SK-N-SH (cell line): ENCODE results near the gene PROCR.

Experiments
- EP300 ChIP-seq, 2 experiments: IDR thresholded peaks; 2 replicates each; pipeline versions ENCODE4 v1.4.0 to v1.6.1; 2012; ENCODE audit warnings: borderline replicate concordance in 1 of 2, low read depth in 1 of 2, low read length in 1 of 2
- EZH2phosphoT487 ChIP-seq: fragments of 200-600 bp; sonication (generic); IDR thresholded peaks from 2 replicates; pipeline ENCODE4 v1.6.1; 2017; ENCODE audit warnings: low read depth, mixed run types, mild to moderate bottlenecking, antibody characterized with exemption, moderate library complexity, borderline replicate concordance
- GABPA ChIP-seq: IDR thresholded peaks from 2 replicates; pipeline ENCODE4 v1.4.0; 2012; ENCODE audit warnings: low read depth, mild to moderate bottlenecking
- GATA2 ChIP-seq: sonication (generic); formaldehyde crosslinking; IDR thresholded peaks from 2 replicates; pipeline ENCODE4 v1.5.0; 2020; ENCODE audit warnings: mild to moderate bottlenecking, missing genetic modification reagents
- REST ChIP-seq: IDR thresholded peaks from 2 replicates; pipeline ENCODE4 v1.6.1; 2012; ENCODE audit warnings: mild to moderate bottlenecking, low read depth, low read length, moderate library complexity
- SIN3A ChIP-seq: IDR thresholded peaks from 2 replicates; pipeline ENCODE4 v1.6.1; 2012; ENCODE audit warnings: low read depth, mild to moderate bottlenecking, low read length, moderate library complexity, borderline replicate concordance
- SMC3 ChIP-seq: IDR thresholded peaks from 2 replicates; pipeline ENCODE4 v1.6.1; 2012; ENCODE audit warnings: low read depth, low read length, improper control_type of control experiment
- TAF1 ChIP-seq: IDR thresholded peaks from 2 replicates; pipeline ENCODE4 v1.6.1; 2012; ENCODE audit warnings: low read depth, mild to moderate bottlenecking, low read length, moderate library complexity, borderline replicate concordance
- USF2 ChIP-seq: fragments of 150-350 bp; IDR thresholded peaks from 2 replicates; pipeline ENCODE4 v1.6.1; 2017; ENCODE audit warnings: antibody characterized with exemption, low read length, low read depth, borderline replicate concordance
- YY1 ChIP-seq: IDR thresholded peaks from 2 replicates; pipeline ENCODE4 v1.4.0; 2012; ENCODE audit warnings: low read depth, mild to moderate bottlenecking
- TF ChIP-seq, protein P1 (sequence below): fragments of 200-600 bp; sonication (generic); IDR thresholded peaks from 2 replicates; pipeline ENCODE4 v1.6.1; 2017; ENCODE audit warnings: antibody characterized with exemption, mild to moderate bottlenecking, moderate library complexity

GRCh38 chr20:35207950-35208611, 36.2 kb downstream of the PROCR start:
- TF ChIP-seq GATA2 (CRISPR knock-in tag) = no peak
- TF ChIP-seq, protein P1, sequence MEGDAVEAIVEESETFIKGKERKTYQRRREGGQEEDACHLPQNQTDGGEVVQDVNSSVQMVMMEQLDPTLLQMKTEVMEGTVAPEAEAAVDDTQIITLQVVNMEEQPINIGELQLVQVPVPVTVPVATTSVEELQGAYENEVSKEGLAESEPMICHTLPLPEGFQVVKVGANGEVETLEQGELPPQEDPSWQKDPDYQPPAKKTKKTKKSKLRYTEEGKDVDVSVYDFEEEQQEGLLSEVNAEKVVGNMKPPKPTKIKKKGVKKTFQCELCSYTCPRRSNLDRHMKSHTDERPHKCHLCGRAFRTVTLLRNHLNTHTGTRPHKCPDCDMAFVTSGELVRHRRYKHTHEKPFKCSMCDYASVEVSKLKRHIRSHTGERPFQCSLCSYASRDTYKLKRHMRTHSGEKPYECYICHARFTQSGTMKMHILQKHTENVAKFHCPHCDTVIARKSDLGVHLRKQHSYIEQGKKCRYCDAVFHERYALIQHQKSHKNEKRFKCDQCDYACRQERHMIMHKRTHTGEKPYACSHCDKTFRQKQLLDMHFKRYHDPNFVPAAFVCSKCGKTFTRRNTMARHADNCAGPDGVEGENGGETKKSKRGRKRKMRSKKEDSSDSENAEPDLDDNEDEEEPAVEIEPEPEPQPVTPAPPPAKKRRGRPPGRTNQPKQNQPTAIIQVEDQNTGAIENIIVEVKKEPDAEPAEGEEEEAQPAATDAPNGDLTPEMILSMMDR = peak; percentile 90
- no peak for TF ChIP-seq SIN3A
- no peak for TF ChIP-seq USF2
- no peak for TF ChIP-seq GABPA
- no peak for TF ChIP-seq YY1
- no peak; the same call in 1 of the 2 replicates for TF ChIP-seq TAF1
- no peak for TF ChIP-seq REST
- no peak for TF ChIP-seq EZH2phosphoT487
- TF ChIP-seq EP300 (IDR thresholded peaks at IDR 0.05; ENCODE audit: borderline replicate concordance in 1 of 2, low read depth in 1 of 2, low read length in 1 of 2) = no peak
- TF ChIP-seq SMC3 = peak; percentile 86
